OCI-LY3 (cell line): ENCODE results near the gene IGFALS.

Source experiments
- CTCF ChIP-seq: fragments of 200-600, 300-600 bp; sonication (generic); IDR thresholded peaks from 2 replicates; pipeline ENCODE4 v1.5.1; 2014; ENCODE audit warnings: antibody characterized with exemption, low read length, low read depth
- EZH2phosphoT487 ChIP-seq: fragments of 200-600 bp; shearing (Covaris generic); IDR thresholded peaks from 2 replicates; pipeline ENCODE4 v1.6.1; 2018; ENCODE audit warnings: antibody characterized with exemption, mixed run types, low read depth

GRCh38 chr16:1761751-1762150 is 31.8 kb downstream of the IGFALS start:
- no peak for TF ChIP-seq EZH2phosphoT487
- TF ChIP-seq CTCF: no peak
